ENCODE data around the gene MDC1.
"Not testable (repeated sequence)": the region's sequence is repeated elsewhere in the genome, so short reads cannot be mapped to it uniquely, and the experiment has no call there.

Gene MDC1, protein sequence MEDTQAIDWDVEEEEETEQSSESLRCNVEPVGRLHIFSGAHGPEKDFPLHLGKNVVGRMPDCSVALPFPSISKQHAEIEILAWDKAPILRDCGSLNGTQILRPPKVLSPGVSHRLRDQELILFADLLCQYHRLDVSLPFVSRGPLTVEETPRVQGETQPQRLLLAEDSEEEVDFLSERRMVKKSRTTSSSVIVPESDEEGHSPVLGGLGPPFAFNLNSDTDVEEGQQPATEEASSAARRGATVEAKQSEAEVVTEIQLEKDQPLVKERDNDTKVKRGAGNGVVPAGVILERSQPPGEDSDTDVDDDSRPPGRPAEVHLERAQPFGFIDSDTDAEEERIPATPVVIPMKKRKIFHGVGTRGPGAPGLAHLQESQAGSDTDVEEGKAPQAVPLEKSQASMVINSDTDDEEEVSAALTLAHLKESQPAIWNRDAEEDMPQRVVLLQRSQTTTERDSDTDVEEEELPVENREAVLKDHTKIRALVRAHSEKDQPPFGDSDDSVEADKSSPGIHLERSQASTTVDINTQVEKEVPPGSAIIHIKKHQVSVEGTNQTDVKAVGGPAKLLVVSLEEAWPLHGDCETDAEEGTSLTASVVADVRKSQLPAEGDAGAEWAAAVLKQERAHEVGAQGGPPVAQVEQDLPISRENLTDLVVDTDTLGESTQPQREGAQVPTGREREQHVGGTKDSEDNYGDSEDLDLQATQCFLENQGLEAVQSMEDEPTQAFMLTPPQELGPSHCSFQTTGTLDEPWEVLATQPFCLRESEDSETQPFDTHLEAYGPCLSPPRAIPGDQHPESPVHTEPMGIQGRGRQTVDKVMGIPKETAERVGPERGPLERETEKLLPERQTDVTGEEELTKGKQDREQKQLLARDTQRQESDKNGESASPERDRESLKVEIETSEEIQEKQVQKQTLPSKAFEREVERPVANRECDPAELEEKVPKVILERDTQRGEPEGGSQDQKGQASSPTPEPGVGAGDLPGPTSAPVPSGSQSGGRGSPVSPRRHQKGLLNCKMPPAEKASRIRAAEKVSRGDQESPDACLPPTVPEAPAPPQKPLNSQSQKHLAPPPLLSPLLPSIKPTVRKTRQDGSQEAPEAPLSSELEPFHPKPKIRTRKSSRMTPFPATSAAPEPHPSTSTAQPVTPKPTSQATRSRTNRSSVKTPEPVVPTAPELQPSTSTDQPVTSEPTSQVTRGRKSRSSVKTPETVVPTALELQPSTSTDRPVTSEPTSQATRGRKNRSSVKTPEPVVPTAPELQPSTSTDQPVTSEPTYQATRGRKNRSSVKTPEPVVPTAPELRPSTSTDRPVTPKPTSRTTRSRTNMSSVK (N-terminal part only)

GRCh38 chr6:30717129-30717844 lies at the start of gene MDC1:
Gene MDC1, minus strand, starts transcription at chr6:30717281. Its CDS starts 2,106 bp downstream, at chr6:30715175.
- TF ChIP-seq, protein P1, sequence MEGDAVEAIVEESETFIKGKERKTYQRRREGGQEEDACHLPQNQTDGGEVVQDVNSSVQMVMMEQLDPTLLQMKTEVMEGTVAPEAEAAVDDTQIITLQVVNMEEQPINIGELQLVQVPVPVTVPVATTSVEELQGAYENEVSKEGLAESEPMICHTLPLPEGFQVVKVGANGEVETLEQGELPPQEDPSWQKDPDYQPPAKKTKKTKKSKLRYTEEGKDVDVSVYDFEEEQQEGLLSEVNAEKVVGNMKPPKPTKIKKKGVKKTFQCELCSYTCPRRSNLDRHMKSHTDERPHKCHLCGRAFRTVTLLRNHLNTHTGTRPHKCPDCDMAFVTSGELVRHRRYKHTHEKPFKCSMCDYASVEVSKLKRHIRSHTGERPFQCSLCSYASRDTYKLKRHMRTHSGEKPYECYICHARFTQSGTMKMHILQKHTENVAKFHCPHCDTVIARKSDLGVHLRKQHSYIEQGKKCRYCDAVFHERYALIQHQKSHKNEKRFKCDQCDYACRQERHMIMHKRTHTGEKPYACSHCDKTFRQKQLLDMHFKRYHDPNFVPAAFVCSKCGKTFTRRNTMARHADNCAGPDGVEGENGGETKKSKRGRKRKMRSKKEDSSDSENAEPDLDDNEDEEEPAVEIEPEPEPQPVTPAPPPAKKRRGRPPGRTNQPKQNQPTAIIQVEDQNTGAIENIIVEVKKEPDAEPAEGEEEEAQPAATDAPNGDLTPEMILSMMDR (IDR thresholded peaks at IDR 0.05; ENCODE audit: control insufficient read depth, insufficient read depth, low read depth, low read length, missing control alignments), result peak; percentile 31
- peak; percentile 100 for DNase-seq (ENCODE audit: low read depth)
- peak within 1 kb of the TSS; percentile 79 for H3K4me3 ChIP-seq (ENCODE audit: control insufficient read depth, low read depth, low read length)

GRCh38 chr6:30766461-30767157 lies 49.5 kb upstream of the MDC1 start:
- TF ChIP-seq, protein P1 (IDR thresholded peaks at IDR 0.05; ENCODE audit: control insufficient read depth, insufficient read depth, low read depth, low read length, missing control alignments), result no peak
- H3K4me3 ChIP-seq (ENCODE audit: control insufficient read depth, low read depth, low read length), result no peak overlapping the region
- no peak for DNase-seq (ENCODE audit: low read depth)

GRCh38 chr6:30765495-30765894 lies 48.4 kb upstream of the MDC1 start:
- not testable (repeated sequence) for H3K4me3 ChIP-seq (ENCODE audit: control insufficient read depth, low read depth, low read length); DNase-seq (ENCODE audit: low read depth)

DNA sequence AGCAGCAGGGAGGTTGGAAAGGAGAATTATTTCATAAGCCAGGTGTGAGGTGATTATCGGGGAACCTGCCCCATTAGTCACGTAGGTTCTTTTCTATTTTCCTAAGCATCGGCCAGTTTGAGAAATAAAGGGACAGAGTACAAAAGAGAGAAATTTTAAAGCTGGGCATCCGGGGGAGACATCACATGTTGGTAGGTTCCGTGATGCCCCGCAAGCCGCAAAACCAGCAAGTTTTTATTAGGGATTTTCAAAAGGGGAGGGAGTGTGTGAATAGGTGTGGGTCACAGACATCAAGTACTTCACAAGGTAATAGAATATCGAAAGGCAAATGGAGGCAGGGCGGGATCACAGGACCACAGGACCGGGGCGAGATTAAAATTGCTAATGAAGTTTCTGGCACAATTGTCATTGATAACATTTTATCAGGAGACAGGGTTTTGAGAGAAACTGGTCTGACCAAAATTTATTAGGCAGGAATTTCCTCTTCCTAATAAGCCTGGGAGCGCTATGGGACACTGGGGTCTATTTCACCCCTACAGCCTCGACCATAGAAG lies 47.5 kb upstream of the MDC1 start:
- not testable (repeated sequence) for H3K4me3 ChIP-seq (ENCODE audit: control insufficient read depth, low read depth, low read length); DNase-seq (ENCODE audit: low read depth)

GRCh38 chr6:30763618-30764489 lies 46.8 kb upstream of the MDC1 start:
- TF ChIP-seq, protein P1 (IDR thresholded peaks at IDR 0.05; ENCODE audit: control insufficient read depth, insufficient read depth, low read depth, low read length, missing control alignments), result no peak
- no peak overlapping the region for H3K4me3 ChIP-seq (ENCODE audit: control insufficient read depth, low read depth, low read length)
- DNase-seq (ENCODE audit: low read depth), result no peak

- H3K4me3 ChIP-seq (ENCODE audit: control insufficient read depth, low read depth, low read length), result no peak overlapping the region
- TF ChIP-seq, protein P1 (IDR thresholded peaks at IDR 0.05; ENCODE audit: control insufficient read depth, insufficient read depth, low read depth, low read length, missing control alignments), result no peak
- DNase-seq (ENCODE audit: low read depth), result no peak
Observed at GRCh38 chr6:30763155-30763617, 46.1 kb upstream of the MDC1 start.

Data from AG09309 (cell line).